ENCODE results near the gene MAPT.
A peak's percentile ranks its signal among the peaks of the same experiment; 100 is the strongest.

The MAPT gene

GRCh38 chr17:46039592-46040186 lies 145.3 kb downstream of the MAPT start:
- H3K36me3 ChIP-seq = peaks cover 31 to 57% (median 49%) of the 10 kb centered on the region in 3 donors

GRCh38 chr17:46042246-46042645 lies 147.9 kb downstream of the MAPT start:
- no peaks in the 10 kb centered on the region for H3K27me3 ChIP-seq
- H3K36me3 ChIP-seq = peaks cover 25 to 53% (median 35%) of the 10 kb centered on the region in 3 donors
- no peak for DNase-seq
- H3K4me1 ChIP-seq = peaks cover 0 to 13% (median 0%) of the 10 kb centered on the region in 4 donors
- H3K27ac ChIP-seq = no peak overlapping the region
- no peaks in the 10 kb centered on the region for H3K9me3 ChIP-seq
- intact Hi-C loops (cut with DNase I; ENCODE audit: low total_unique reads) = loop anchor here (5.0 kb wide), 2 partner anchors 40 to 170 kb away; no protein-coding TSS in a partner anchor
- no peak overlapping the region for H3K4me3 ChIP-seq
- TF ChIP-seq CTCF (IDR thresholded peaks at IDR 0.05) = no peak

More at GRCh38 chr17:46039592-46040186, 145.3 kb downstream of the MAPT start:
- Histone ChIP-seq H3K9me3 (no peaks in the 10 kb centered on the region), H3K27me3 (no peaks in the 10 kb centered on the region), H3K4me1 (peaks cover 0 to 10% (median 0%) of the 10 kb centered on the region in 4 donors), H3K27ac (no peak overlapping the region), H3K4me3 (no peak overlapping the region)
- no peak for DNase-seq
- intact Hi-C loops (cut with DNase I; ENCODE audit: low total_unique reads) = loop anchor here (5.0 kb wide), 2 partner anchors 37 to 173 kb away; no protein-coding TSS in a partner anchor
- no peak for TF ChIP-seq CTCF (IDR thresholded peaks at IDR 0.05)

- Histone ChIP-seq H3K4me1 (peaks cover 0 to 13% (median 0%) of the 10 kb centered on the region in 4 donors), H3K4me3 (no peak overlapping the region), H3K27ac (no peak overlapping the region), H3K9me3 (no peaks in the 10 kb centered on the region), H3K36me3 (peaks cover 25 to 53% (median 35%) of the 10 kb centered on the region in 3 donors), H3K27me3 (no peaks in the 10 kb centered on the region)
- TF ChIP-seq CTCF (IDR thresholded peaks at IDR 0.05) = no peak
- DNase-seq = no peak
- intact Hi-C loops (cut with DNase I; ENCODE audit: low total_unique reads) = loop anchor here (5.0 kb wide), 2 partner anchors 41 to 169 kb away; no protein-coding TSS in a partner anchor
These were observed 148.6 kb downstream of the MAPT start for GRCh38 chr17:46042925-46043324.

- H3K27ac ChIP-seq = peak overlapping the region in 1 of 2 donors; percentile 33
- DNase-seq = no peak
- no peaks in the 10 kb centered on the region for H3K9me3 ChIP-seq
- TF ChIP-seq CTCF (IDR thresholded peaks at IDR 0.05) = no peak
- peaks cover 0 to 13% (median 0%) of the 10 kb centered on the region in 4 donors for H3K4me1 ChIP-seq
- H3K36me3 ChIP-seq = peaks cover 24 to 52% (median 34%) of the 10 kb centered on the region in 3 donors
- intact Hi-C loops (cut with DNase I; ENCODE audit: low total_unique reads) = loop anchor here (5.0 kb wide), 2 partner anchors 41 to 169 kb away; no protein-coding TSS in a partner anchor
- H3K27me3 ChIP-seq = no peaks in the 10 kb centered on the region
- H3K4me3 ChIP-seq = no peak overlapping the region
These were observed 149.3 kb downstream of the MAPT start for GRCh38 chr17:46043606-46044005.

GRCh38 chr17:46044286-46044928 lies 150.1 kb downstream of the MAPT start:
- Histone ChIP-seq H3K9me3 (no peaks in the 10 kb centered on the region), H3K27ac (peak overlapping the region; percentile 24 to 33), H3K4me1 (peaks cover 0 to 13% (median 0%) of the 10 kb centered on the region in 4 donors), H3K4me3 (no peak overlapping the region), H3K27me3 (no peaks in the 10 kb centered on the region), H3K36me3 (peaks cover 18 to 49% (median 31%) of the 10 kb centered on the region in 3 donors)
- TF ChIP-seq CTCF (IDR thresholded peaks at IDR 0.05) = peak; percentile 79 to 94
- intact Hi-C loops (cut with DNase I; ENCODE audit: low total_unique reads) = loop anchor here (5.0 kb wide), 2 partner anchors 42 to 168 kb away; no protein-coding TSS in a partner anchor
- peak; percentile 82 to 87 for DNase-seq
